Hematopoietic multipotent progenitor cell treated with erythropoietin and hydrocortisone succinate and interleukin-3 and kit ligand, for 17 days (in vitro differentiated cells): ENCODE data around the gene C2orf92.
A peak's percentile ranks its signal among the peaks of the same experiment; 100 is the strongest.
"Not testable (repeated sequence)": the region's sequence is repeated elsewhere in the genome, so short reads cannot be mapped to it uniquely, and the experiment has no call there.

Experiments used
- DNase-seq: peaks from one replicate; pipeline ENCODE4 v3.0.0-alpha.2; 2015; ENCODE audit warnings: low spot score

Gene C2orf92

DNA sequence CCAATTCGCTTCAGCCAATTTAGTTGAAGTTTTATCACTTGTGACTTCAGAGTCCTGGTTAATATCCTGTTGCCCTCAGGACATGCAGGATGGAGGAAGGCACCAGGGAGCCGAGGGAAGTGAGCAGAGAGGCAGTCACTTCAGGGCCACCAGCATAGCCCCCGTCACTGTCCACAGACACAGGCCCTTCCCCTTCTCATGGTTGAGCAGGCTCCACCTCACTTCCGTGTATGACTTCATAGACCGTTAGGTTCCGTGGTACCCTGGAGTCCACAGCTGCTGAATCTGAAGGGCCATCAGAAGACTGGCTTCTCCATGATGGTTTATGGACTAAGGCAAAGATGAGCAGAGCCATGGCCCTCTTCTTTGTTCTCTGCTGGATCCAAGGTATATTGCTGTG is at the start of gene C2orf92:
C2orf92 (plus strand) TSS at position 266 of the 400 bp plus-strand sequence; CDS start at position 342, 76 bp downstream.
- no peak for DNase-seq

DNA sequence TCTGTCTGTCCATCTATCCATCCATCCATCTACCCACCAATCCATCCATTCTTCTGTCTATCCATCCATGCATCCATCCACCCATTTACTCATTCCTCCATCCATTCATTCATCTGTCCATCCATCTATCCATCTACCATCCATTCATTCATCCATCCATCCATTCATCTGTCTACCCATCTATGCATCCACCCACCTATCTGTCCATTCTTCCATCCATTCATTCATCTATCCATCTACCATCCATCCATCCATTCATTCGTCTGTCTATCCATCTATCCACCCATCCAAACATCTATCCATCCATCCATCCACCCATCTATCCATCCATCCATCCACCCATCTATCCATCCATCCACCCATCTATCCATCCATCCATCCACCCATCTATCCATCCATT is 49.0 kb upstream of the C2orf92 start:
- DNase-seq, result not testable (repeated sequence)

DNA sequence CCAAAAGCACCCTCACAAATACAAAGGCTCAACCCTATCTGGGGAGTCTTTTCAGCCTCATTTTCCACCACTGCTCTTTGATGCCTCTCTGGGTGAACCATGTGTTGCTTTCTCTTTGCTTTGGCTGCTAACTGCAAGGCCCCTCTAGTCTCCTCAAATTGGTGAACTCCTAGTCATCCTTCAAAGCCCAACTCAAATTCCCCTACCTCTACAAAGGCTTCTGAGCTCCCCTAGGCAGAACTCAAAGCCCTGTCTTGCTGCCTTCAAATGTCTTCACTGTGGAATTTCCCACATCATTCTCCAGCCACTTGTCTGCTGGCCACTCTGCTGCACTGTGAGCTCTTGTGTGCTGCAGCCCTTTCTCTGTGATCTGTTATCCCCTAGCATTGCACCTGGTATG is 46.5 kb upstream of the C2orf92 start:
- DNase-seq, result not testable (repeated sequence)

DNA sequence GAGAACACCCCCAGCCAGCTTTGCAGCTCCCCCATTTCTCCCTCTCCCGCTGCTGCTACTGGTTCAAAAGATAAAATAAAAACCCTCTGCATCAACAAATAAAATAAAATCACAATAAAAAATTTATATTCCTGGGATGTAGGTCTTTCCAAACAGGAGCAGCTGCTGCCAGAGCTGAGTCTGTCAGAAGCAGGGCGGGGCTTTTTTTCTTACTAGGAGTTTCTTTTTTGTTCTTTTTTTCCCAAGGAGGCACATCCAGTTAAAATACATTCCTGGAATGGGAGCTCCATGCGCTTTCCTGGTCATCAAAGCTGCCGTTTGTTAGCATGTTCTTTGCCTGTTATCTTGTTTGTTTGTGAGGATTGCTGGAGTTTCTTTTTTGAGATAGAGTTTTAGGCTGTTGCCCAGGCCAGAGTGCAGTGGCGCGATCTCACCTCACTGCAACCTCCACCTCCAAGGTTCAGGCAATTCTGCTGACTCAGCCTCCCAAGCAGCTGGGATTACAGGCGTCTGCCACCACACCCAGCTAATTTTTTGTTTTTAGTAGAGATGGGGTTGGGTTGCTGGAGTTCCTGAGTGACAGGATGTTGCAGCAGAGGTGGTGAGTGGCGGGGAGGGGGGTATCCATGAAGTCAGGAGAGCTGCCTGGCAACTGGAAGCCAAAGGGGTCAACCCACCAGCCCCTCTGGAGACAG is 44.0 kb upstream of the C2orf92 start:
- DNase-seq, result not testable (repeated sequence)

DNA sequence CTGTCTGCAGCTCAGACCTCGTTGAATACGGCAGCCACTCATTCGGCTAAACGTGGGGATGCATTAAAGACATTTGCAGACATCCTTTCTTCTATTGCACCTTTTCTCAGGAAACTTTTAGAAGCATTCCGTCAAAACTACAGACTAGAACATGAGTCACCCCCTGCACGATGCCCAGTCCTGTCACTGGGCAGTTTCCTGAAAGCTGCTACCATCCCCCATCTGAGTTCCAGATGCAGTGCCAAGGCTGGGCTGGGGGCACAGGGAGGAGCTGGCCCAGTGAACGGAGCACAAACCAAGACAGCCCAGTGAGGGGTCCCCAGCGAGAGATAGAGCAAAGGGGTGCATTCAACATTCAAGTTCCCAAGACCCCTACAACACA is 43.5 kb upstream of the C2orf92 start:
- DNase-seq, result not testable (repeated sequence)

- no peak for DNase-seq
Measured at GRCh38 chr2:97644023-97644717, 25.3 kb upstream of the C2orf92 start.

DNA sequence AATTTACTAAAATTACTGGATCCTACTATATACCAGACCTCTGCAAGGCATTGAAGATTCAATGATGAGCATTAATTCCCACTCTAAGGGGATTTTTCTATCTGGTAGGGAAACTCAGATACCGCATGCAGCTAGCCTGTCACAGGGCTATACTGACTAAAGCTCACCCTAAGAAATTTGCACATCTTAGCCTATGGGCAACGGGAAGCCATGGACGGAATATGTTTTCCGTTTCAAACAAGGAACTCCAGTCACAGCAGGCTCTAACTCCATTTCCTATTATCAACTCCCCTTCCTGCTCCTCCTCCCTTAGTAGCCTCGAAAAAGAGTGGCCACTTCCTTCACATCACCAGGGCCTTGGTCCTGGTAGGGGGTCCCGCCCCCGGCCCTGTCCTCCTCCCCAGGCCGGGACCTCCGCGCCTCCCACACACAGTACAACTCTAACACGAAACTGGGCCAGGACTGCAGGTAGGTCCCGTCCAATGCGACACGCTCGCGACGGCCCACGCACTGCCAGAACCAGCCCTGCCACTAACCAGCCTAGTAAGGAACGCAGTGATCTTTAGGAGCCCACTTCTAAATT is 24.3 kb upstream of the C2orf92 start:
- DNase-seq, result no peak

- DNase-seq, result peak; percentile 94
Measured at GRCh38 chr2:97645695-97646629, 23.6 kb upstream of the C2orf92 start, which contains the start of gene COX5B. TSS of gene COX5B (plus strand) at chr2:97646062. CDS start at chr2:97646087, 25 bp downstream.

DNA sequence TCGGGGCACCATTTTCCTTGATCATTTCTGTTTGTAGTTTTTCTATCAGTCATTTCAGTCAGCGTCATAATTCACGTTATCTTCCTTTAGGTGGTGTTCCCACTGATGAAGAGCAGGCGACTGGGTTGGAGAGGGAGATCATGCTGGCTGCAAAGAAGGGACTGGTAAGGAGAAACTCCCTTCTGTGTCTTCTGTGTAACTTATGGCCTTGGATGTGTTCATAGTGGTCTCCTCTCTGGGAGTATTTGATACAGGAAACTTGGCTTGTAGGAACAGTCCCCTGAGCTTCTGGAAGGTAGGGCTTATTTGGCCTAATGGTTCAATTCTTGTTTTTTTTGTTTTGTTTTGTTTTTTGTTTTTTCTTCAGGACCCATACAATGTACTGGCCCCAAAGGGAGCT is 22.5 kb upstream of the C2orf92 start:
- DNase-seq, result no peak

DNA sequence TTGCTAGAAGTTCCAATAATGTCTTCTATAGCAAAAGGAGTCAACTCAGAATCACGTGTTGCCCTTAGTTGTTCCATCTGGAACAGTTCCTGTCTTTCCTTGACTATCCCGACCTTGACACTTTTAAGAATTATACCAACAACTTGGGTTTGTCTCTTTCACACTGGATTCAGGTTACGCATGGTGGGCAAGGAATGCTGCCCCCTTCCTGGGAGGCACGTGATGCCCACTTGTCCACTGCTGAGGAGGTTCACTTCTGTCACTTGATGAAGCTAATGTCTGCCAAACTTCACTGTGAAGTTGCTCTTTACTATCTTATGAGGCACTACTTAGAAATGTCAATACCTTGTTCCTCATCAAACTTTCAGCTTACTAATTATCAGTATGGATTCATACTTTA is 18.4 kb upstream of the C2orf92 start:
- DNase-seq, result no peak

DNA sequence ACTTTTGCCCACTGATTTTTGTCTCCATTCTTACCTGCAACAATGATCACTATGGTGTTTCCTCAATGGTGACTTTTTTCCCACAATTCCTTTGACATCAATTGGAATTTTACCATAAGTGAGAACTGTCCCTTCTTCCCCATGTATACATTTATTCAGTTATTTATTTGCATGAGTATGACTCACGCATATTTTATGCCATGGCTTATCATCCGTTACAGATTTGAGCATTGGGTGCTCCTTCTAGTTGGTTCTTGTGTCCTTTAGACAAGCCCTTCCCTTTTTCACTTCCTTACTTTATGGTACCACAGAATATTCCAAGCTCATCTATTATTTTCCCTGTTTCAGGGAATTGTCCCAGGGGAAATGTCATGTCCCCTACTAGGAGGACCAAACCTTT is 16.0 kb upstream of the C2orf92 start:
- no peak for DNase-seq

- DNase-seq, result no peak
Measured at GRCh38 chr2:97653874-97654273, 15.6 kb upstream of the C2orf92 start.

DNA sequence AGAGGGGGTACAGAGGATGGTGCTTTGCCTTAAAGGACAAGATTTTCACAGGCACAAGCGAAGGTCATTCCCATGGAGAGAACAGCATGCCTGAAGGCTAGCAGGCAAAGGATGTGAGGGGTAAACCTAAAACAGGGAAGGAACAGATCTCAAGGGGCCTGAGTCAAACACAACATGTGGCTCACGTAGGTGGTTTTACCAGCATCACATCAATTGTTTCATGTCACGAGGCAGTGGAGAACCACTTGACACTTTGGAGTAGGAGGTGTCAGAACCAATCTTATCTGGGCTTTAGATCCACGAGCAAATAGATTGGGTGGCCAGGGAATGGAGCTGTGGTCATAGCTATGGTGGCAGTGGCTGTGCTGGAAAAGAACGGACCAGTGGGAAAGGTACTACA is 15.2 kb upstream of the C2orf92 start:
- no peak for DNase-seq

GRCh38 chr2:97654791-97655190 is 14.7 kb upstream of the C2orf92 start:
- no peak for DNase-seq

GRCh38 chr2:97656129-97656755 is 13.3 kb upstream of the C2orf92 start:
- no peak for DNase-seq

DNA sequence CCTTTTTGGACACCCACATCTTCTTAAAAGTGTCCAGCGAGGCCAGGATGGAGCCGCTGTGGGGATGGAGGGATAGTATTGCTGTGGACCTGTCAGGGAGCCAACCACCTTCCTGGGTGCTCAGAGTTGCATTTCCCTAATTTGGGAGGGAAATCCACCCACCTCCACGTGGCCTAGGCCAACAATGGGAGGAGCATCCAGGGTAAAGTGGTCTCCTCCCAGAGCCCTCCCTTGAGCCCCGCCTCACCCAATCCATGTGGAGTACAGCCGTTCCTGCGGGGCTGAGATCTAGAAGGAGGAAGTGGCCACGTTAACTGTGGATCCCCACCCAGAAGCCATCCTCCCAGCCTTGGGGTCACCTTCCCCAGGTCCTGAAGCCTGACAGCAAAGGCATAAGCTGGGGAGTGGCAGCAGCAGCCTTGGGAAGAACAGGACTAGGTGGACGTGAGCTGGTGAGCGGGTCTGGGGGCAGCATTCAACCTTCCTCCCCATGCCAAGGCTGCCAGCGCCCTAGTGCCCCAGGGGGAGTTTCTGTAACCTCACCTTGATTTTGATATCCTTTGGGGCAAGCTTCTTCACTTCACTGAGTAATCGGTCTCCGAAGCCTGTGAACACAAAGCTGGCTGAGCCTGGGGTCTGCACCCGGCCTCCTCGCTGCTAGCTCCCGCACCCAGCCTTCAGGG is 12.5 kb upstream of the C2orf92 start:
- no peak for DNase-seq

- DNase-seq, result no peak
Measured at GRCh38 chr2:97657986-97658690, 11.4 kb upstream of the C2orf92 start.

DNA sequence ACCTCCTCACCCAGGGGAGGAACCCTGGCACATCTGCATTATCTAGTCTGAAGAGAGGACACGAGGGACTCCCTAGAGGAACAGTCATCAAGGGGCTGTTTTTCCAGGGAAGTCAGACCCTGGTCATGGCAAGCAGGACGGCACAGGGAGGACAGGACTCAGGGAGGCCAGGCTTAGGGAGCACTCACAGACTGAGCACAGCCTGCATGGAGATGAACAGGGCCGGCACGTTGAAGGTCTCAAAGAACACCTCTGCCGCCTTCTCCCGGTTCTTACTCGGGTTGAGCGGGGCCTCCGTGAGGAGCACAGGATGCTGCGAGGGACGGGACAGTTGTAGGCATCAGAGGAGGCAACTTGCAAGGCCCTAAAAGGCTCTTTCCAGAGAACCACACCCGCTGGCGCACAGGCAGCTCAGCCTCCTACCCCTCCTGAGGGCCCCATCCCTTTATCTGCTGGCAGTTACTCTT is 10.8 kb upstream of the C2orf92 start:
- no peak for DNase-seq

- no peak for DNase-seq
Measured at GRCh38 chr2:97659256-97660043, 10.1 kb upstream of the C2orf92 start.
